Activated CD4-positive, alpha-beta T cell treated with anti-CD3 and anti-CD28 coated beads for 24 hours (primary cell): ENCODE measurements around the gene E2F2.

ENCODE experiments used
- DNase-seq, 2 donors: peaks; one replicate each; pipeline ENCODE4 v3.0.0-alpha.2; 2020; ENCODE audit warnings: low read depth in 2 of 2

E2F2 gene, protein sequence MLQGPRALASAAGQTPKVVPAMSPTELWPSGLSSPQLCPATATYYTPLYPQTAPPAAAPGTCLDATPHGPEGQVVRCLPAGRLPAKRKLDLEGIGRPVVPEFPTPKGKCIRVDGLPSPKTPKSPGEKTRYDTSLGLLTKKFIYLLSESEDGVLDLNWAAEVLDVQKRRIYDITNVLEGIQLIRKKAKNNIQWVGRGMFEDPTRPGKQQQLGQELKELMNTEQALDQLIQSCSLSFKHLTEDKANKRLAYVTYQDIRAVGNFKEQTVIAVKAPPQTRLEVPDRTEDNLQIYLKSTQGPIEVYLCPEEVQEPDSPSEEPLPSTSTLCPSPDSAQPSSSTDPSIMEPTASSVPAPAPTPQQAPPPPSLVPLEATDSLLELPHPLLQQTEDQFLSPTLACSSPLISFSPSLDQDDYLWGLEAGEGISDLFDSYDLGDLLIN

GRCh38 chr1:23530747-23531561 is at the start of gene E2F2:
TSS of gene E2F2 (minus strand) at chr1:23531233. CDS start at chr1:23530793, 440 bp downstream.
- peak; percentile 60 to 68 for DNase-seq

GRCh38 chr1:23578997-23579363 is 47.9 kb upstream of the E2F2 start:
- DNase-seq: no peak

- no peak for DNase-seq
These were observed 47.4 kb upstream of the E2F2 start for GRCh38 chr1:23578311-23578996.

DNA sequence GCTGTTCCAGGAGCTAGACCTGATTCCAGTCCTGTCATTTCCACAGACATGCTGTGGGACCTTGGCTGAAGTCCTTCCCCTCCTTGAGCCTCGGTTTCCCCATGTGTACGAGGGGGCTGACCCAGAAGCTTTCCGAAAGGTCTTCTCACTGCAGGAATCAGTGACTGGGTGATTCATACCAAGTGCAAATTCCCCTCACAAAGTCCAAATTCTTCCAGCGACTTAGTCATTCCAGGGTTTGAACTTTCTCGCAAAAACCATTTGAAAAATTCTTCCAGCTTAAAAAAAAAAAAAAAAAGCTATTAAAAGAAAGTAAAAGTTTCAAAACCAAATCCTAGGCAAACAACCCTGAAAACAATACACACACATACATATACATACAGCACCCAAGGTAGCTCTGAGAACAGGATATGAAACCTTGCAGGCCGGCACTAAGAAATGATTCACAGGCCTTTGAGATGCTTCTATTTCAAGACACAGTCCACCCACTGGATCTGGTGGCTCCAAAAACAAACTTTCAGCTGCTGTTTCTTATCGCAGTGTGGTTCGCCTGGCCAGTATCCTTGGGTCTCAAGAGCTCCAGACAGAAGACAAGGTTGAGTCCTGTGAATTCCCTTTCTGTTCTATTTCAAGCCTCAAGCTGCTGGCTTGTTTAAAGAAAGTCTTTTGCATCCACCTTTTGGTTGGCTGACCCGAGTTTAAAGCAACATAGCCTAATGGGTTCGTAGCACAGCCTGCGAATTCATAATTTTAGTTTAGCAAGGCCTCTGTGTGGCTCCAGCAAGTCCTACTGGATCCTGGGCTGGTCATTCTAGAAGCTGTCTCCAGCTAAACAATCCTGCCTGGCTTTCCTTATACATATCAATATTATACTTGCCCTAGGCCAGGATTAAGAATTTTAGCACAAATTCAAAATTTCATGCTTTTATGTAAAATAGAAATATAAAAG is 46.3 kb upstream of the E2F2 start:
- no peak for DNase-seq

- no peak for DNase-seq
These were observed 45.5 kb upstream of the E2F2 start for GRCh38 chr1:23576338-23577055.

DNA sequence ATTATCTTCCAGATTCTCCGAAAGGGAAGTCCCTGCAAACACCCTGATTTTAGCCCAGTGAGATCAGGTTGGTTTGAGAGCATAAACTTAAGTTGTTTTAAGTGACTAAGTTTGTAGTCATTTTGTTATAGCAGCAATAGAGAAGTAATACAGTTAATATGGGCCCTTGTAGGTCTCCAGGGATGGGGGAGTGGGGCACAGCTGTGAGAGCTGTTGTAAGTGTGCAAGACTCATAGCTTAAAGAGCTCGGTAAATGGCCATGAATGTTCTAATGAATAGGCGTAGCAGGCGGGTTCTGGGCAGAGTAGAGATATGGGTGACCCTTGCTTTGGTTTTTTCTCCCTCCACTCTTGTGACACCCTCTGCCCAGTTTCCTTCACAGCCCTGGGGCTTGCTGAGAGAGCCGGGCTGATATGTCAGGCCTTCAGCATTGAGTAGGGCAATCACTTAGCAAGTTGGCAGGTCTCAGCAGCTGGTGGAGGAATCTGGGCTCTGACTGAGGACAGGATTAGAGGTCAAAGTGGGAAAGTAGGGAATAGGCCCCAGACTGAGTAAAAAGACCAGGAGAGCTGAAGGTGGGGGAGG is 44.3 kb upstream of the E2F2 start:
- DNase-seq: no peak

DNA sequence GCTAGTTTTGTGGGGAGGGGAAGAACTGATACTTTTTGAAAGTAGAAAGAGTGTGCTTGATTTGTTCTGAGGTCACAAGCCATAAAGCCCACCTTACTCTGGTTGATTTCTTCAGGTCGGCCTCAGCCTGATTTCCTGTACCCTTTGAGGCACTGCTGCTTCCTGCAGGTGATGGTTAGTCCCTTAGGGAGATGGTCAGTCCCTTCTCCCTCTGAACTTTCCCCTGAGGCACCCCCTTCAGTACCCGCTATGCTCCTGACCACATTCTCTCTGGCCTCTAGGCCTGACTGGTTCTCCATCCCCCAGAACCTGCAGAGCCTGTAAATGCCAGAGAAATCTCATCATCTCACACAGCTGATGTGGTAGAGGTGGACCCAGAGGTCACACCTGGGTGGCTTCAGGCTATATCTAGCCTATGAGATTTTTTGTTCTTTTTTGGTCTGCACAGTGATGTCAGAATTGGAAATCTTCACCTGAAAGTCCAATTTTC is 43.3 kb upstream of the E2F2 start:
- DNase-seq: no peak

DNA sequence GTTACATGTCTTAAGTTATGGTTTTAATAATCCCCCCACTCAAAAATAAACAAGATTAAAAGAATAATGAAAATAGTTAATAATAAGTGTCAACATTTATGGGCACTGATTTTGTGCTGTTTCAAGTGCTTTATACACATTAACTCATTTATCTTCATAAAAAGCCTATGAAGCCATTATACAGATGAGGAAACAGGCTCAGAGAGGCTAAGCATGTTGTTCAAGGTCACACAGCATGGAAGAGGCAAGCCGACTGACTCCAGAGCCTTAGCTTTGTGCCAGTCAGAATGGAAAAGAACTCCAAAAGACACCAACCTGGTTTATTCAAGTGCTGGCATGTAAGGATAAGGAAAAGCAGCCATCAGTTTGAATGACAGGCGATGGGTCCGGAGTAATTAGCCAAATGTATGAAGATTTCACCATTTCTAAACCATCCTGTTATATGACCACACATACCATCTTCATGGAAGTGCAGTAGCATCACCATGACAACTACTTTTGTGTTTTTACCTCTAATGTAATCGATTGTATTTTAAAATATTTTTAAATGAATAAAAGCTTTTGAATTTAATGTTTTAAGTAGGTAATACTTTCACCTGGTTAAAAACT is 42.6 kb upstream of the E2F2 start:
- DNase-seq: no peak

DNA sequence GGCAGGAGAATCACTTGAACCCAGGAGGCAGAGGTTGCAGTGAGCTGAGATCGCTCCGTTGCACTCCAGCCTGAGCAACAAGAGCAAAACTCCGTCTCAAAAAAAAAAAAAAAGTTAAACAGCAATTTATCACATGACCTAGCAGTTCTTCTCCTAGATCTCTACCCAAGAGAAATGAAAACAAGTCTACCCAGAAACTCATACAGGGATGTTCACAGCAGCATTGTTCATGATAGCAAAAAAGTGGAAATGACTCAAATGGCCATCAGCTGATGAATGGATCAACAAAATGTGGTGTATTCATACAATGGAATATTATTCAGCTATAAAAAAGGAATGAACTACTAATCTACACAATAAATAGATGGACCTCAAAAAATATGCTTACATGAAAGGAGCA is 40.4 kb upstream of the E2F2 start:
- DNase-seq: no peak

DNA sequence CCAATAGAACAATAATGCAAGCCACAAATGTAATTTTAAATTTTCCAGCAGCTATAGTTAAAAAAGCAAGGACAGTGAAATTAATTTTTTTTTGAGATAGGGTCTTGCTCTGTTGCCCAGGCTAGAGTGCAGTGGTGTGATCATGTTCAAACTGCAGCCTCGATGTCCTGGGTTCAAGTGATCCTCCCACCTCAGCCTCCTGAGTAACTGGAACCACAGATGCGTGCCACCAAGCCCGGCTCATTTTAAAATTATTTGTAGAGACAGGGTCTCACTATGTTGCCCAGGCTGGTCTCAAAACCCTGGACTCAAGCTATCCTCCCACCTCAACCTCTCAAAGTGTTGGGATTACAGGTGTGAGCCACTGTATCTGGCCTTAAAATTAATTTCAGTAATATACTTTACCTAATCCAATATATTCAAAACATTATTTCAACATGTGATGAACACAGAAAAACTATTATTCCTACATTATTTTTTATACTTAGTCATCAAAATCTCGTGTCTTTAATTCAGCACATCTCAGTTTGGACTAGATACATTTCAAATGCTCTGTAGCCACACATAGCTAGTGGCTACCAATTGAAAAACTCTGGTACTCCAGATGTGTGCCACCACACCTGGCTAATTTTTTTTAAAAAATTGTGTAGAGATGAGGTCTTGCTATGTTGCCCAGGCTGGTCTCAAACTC is 39.1 kb upstream of the E2F2 start:
- no peak for DNase-seq

GRCh38 chr1:23568608-23569383 is 37.8 kb upstream of the E2F2 start:
- DNase-seq: no peak

DNA sequence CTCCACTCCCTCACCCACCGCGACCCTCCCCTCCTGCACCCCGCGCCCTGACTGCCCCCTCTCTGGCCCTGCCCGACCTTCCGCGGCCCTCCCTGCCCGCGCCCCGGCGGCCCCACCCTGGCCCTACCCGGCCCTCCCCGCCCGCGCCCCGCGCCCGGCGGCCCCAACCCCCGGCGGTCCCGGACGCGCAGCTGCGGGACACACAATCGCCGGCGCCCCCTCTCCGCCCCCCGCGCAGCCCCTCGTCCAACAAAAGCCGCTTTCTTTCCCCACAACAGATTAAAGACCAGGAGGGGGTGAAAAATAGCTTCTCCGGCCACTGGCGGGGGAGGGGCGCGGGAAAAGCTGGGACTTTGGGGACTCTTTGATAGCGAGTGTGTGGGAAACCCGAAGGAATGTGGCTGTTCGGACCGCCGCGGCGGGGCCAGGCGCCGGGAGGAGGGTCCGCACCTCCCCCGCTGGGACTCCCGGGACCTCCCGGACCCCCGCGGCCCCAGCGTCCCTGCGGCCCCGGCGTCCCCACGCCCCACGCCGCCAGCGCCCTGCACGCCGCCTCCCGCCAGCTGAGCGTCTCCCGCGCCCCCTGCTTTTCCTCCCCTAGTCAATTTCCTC is 37.1 kb upstream of the E2F2 start:
- no peak for DNase-seq

- DNase-seq: no peak
These were observed 36.6 kb upstream of the E2F2 start for GRCh38 chr1:23567629-23567995.

DNA sequence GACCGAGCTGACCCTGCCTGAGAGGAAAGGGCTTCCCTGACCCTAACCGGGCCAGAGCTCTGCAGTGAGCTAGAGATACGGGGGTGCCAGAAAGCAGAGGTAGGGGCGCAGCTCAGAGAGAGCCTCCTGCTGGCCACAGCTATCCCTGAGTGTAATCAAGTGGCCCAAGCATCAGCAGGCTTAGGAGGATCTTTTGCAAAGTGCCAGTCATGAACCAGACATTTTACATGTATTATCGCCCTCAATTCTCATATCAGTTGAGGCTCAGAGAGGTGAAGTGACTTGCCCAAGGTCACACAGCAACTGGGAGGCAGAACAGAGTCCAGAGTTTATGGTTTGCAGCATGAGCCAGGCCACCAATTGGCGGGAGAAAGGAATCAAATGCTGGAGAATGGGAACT is 35.3 kb upstream of the E2F2 start:
- DNase-seq: no peak

GRCh38 chr1:23565776-23566175 is 34.7 kb upstream of the E2F2 start:
- no peak for DNase-seq

GRCh38 chr1:23564529-23565122 is 33.6 kb upstream of the E2F2 start:
- no peak for DNase-seq

GRCh38 chr1:23563755-23564374 is 32.8 kb upstream of the E2F2 start:
- DNase-seq: no peak
